Measurements from ENCODE around the gene PIK3CD.
"Not testable (repeated sequence)": the region's sequence is repeated elsewhere in the genome, so short reads cannot be mapped to it uniquely, and the experiment has no call there.

Gene PIK3CD

DNA sequence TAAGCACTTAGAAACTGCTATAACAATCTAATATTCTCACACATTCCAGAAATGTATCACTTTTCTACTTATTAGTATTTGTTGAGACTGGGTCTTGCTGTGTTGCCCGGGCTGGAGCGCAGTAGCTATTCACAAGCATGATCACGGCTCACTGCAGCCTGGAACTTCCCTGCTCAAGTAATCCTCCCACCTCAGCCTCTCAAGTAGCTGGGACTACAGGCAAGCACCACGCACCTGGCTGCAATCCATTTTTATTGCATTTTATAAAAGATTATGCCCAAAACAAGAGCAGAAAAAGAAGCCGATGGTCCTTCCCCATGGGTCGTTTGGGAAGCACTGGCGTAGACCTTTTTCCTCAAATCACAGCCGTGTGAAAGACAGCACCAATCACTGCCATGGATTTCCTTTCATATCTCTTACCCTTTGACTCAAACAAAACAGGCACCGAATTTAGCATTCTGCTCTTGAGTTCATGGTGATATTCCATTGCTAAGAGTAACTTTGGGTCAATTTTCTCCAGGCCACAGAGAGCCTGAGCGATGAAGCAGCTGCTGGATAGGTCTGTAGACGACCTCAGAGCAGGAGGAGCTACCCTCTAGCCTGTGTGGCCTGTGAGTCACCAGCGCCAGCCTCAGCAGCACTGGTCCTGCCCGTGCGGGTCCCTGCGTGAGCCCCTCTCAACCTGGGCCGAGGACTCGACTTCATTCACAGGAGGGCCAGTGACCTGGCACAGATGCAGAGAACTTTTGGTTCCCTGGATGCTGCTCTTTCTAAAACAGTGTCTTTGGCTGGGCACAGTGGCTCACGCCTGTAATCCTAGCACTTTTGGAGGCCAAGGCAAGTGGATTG is 80.8 kb downstream of the PIK3CD start:
- peak in 1 of 51 donors; percentile 6 for DNase-seq

DNA sequence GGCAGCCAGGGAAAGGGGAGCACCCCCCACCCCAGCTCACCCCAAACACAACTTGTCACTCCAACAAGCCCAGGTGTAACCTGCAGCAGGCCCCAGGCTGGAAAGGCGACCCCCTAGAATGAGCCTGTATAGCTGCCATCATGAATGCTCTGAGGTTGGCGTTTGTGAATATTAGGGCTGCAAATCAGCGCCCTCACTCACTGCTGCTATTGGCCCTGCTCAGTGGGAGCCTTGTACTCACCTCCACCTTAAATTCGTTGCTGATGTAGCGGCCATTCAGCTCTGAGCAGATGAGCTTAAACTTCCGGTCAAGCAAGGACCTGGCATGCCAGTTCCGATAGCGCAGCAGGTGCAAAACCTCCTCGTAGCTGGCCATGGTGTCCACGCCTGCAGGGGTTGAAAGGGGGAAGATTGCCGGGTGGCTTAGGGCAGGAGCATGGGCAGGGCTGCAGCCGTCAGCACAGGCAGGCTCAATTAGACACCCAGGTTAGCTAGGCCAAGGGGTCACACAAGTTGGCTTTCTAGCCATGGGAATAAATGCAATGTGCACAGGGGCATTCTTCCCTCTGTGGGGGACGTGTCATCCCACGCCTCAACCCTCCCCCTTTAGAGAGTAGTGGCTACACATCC is 81.7 kb downstream of the PIK3CD start:
- no peak for DNase-seq

DNA sequence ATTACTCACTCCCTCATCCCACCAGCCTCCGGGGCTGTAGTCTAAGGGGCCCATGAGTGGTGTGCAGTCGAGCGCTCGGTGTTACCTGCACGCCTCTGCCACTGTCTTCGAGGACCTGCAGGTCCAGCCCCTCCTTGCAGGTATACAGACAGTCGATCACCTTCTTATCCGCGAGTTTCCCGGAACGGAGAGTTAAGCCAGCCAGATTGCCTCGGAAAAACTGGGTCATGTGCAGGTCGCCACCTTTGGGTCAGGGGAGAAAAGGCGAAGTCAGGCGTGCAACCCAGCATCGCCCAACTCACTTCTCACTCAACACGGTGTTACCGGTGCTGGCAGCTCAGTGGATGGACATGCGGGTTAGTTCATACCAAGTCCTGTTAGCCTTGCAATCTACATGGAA is 84.3 kb downstream of the PIK3CD start:
- no peak for DNase-seq

DNA sequence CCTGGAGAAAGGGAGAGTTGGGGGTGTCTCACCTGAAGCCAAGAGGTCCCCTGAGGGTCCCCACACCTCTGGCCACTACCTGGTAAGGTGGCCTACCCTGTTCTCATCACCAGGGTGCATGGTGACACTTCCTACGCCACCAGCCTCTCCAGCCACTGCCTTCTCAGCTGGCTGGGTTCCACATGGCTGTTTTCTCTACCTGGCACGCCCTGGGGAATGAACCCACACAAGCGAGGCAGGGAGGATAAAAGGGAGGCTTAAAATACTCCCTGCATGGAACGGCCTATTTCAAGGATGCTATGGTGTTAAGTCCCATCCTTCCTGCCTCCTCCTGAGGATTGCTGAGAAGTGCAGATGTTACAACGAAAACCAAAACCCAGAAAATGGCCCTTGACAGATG is 84.7 kb downstream of the PIK3CD start:
- DNase-seq, result no peak

DNA sequence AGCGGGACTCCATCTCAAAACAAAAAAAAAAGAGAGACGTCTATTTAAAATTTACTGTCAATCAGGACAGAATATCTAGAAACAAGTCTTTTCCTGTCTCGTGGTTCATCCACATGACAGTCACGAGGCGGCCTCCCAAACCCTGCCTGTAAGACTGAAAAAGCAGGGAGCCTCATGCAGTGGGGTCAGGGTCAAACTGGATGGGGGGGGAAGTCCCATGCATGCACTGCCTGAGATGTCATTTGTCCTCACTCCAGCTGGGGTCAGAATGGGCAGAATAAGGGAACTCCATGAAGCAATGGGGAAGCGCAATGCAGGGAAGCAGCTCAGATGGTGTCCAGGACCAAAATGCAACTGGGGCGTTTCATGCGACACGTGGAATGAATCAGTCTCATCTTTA is 85.5 kb downstream of the PIK3CD start:
- no peak for DNase-seq

DNA sequence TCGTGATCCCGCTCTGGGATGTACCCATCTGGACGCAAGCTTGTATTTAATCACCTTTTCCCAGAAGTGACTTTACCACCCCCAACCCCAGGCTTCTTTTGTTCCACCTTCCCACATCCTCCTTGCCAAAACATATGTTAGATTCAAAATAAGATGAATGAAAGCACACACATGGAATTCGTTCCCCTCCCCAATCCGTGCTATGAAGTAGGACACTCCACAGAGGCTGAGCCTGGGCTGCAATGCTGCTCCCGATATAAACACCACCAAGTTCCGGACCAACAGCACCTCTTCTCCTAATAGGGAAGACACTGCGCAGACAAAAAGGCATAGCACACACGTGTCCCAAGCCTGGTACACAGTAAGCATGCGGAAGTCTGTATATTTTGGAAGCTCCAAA is 86.1 kb downstream of the PIK3CD start:
- DNase-seq, result no peak

GRCh38 chr1:9744106-9744799 is 92.7 kb downstream of the PIK3CD start:
- DNase-seq, result no peak

- DNase-seq, result no peak
Observed at GRCh38 chr1:9746211-9746610, 94.7 kb downstream of the PIK3CD start.

DNA sequence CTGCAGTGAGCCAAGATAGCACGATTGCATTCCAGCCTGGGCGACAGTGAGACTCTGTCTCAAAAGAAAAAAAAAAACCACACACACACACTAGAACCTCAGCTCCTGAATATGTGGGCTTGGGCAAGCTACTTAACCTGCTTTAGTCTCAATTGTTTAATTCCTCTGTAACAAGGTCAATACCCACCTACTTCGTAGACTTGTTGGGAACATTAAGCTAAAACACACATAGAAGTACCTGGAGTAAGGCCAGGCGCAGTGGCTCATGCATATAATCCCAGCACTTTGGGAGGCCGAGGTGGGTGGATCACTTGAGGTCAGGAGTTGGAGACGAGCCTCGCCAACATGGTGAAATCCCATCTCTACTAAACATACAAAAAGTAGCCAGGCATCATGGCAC is 95.1 kb downstream of the PIK3CD start:
- no peak for DNase-seq

- DNase-seq, result not testable (repeated sequence)
Observed at GRCh38 chr1:9748391-9748790, 96.9 kb downstream of the PIK3CD start.

DNA sequence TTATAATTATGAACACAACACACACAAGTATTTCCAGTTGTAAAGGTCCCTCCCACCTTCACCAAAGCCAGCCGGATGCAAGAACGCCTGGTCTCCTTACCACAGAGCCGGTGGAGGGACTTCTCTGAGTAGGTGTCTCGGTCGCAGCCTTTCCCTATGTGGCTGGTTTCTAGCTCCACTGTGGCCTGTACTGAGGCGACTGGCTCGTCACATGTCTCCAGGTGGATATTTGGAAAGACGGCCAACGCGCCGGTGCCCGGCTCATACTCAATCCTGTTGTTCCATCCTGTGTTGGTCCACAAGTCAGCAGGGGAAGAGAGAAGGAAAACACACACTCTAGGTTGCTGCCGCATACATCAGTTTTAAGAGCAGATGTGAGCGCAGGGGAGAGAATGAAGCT is 97.8 kb downstream of the PIK3CD start:
- DNase-seq, result no peak

- no peak for DNase-seq
Observed at GRCh38 chr1:9751971-9752370, 100.4 kb downstream of the PIK3CD start.

GRCh38 chr1:9753121-9753531 is 101.6 kb downstream of the PIK3CD start:
- peak in 5 of 51 donors; percentile 5 to 45 (median 22) for DNase-seq

DNA sequence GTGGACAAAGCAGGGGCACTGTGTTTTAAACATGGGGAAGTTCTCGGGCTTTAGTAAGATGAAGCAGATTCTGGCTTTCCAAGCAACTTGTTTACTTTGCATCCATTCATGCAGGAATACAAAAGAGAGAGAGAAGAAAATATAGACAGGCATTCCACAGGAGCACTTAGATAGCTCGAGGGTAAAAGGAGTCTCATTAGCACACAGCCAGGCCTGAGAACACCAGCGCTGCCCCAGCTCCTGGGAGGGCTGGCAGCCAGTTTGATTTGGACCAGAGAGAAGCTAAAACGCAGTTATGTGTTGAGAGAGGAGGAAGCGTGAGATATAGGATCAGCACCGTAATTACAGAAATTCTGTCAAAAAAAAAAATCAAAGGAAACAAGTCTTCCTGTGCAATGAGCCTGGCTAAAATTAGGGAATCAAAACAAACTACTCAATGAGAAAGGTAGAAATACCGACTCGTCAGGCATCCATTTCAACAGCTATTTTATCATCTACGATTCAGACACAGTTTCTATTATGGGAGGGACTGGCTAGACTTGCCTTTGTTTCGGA is 104.0 kb downstream of the PIK3CD start:
- DNase-seq, result no peak

GRCh38 chr1:9758559-9759121 is 107.1 kb downstream of the PIK3CD start:
- peak in 6 of 51 donors; percentile 6 to 29 (median 18) for DNase-seq

DNA sequence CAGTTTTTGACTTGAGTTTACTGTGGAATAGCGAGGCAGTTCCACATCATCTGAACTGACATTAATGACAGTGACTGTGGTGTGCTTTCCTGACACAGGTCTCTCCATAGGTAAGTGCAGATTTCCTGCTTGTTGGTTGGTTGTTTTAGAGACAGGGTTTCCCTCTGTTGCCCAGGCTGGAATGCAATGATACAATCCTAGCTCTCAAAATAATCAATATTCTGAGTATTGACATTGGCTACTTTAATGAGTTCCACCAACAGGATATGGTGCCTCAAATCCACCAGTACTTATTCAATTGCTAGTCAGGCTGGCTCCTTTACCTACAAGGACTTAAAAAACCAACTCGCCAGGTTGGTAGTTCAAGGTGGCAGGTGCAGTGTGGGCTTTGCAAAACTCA is 108.4 kb downstream of the PIK3CD start:
- no peak for DNase-seq

DNA sequence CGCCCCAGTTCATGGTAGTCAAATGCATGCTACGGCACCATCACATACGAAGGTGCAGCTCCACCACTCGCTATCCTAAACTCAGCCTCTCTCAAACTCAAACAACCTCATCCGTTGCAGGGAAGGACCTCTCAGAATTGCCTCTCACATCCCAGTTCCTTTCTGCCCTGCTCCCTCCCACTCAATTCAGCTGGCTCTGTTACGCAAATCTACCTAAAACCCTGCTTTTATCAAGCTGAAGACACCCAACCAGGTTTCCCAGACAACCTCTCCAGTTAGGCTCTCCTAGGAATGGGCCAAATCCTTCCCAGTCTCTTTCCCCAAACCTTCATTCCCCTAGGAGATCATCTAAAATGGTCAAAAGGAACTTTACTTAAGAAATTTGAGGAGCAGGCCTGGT is 109.3 kb downstream of the PIK3CD start:
- no peak for DNase-seq

- no peak for DNase-seq
Observed at GRCh38 chr1:9761855-9762254, 110.3 kb downstream of the PIK3CD start.

- not testable (repeated sequence) for DNase-seq
Observed at GRCh38 chr1:9762446-9762845, 110.9 kb downstream of the PIK3CD start.

- DNase-seq, result no peak
Observed at GRCh38 chr1:9763914-9764313, 112.4 kb downstream of the PIK3CD start.

DNA sequence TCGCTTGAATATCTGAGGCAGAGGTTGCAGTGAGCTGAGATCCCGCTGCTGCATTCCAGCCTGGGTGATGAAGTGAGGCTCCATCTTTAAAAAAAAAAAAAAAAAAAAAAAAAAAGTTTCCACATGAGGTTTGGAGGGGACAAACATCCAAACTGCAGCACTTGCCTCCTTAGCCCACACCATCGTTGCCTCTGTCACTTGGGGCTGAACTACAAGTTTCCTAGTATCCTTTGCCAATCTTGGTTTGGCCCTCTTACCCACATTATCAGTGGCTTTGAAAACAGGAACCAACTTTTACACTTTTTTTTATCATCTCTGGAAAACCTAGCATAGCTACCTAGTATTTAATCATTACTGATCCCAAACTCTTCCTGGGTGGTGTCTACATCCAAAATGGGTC is 113.0 kb downstream of the PIK3CD start:
- no peak for DNase-seq
